ENCODE results near the gene SLIT1. TPM values are rescaled to one million over a fixed set of nuclear protein-coding genes. Genes with fewer than 3 reads are reported as not detected.

SLIT1 gene
- total and polyA plus RNA-seq, 2 of the 8 experiments (the other 6 are each of a cell fraction or from before 2014, with no cell fraction given), result 0.70 to 0.88 TPM

GRCh38 chr10:97207131-97207530 is 21.4 kb upstream of the SLIT1 start:
- Histone ChIP-seq H4K5ac (ENCODE audit: insufficient read length, low read depth, low read length) (no peak overlapping the region), H3K4me3 (ENCODE audit: extremely low read depth in 1 of 4, insufficient read depth in 2 of 4, low read depth in 3 of 4, low read length in 4 of 4) (no peak overlapping the region), H3K56ac (replicated peaks; ENCODE audit: insufficient read length, low read depth, low read length) (no peak overlapping the region), H2BK120ac (replicated peaks; ENCODE audit: low read depth, low read length) (no peak overlapping the region), H2BK5ac (ENCODE audit: low read depth, low read length) (no peak overlapping the region), H4K8ac (ENCODE audit: extremely low read depth, insufficient read depth, low read length) (no peak overlapping the region; the same call in 1 of the 2 replicates), H3K27ac (ENCODE audit: low read depth, low read length) (no peak overlapping the region), H2BK15ac (ENCODE audit: low read length) (no peak overlapping the region), H3K9me3 (ENCODE audit: insufficient read depth in 2 of 2, low read depth in 1 of 2, low read length in 1 of 2) (no peaks in the 10 kb centered on the region), H3K18ac (ENCODE audit: extremely low read depth, low read length) (no peak overlapping the region), H2AFZ (ENCODE audit: low read length) (no peak overlapping the region), H3K14ac (ENCODE audit: insufficient read length) (no peak overlapping the region), H3K9ac (replicated peaks in 1 of 4; ENCODE audit: extremely low read depth in 1 of 4, low read depth in 3 of 4, low read length in 3 of 4) (no peak overlapping the region), H3K27me3 (replicated peaks in 1 of 4; ENCODE audit: control insufficient read depth in 3 of 4, extremely low read depth in 1 of 4, insufficient read depth in 3 of 4, low read length in 3 of 4) (no peaks in the 10 kb centered on the region), H2AK5ac (ENCODE audit: low read depth, low read length) (no peak overlapping the region), H4K20me1 (replicated peaks in 1 of 2; ENCODE audit: control insufficient read depth in 1 of 2, insufficient read depth in 2 of 2, low read length in 2 of 2) (peaks cover 0 to 2% of the 10 kb centered on the region in 2 experiments), H3K4me2 (ENCODE audit: insufficient read depth in 1 of 2, low read depth in 2 of 2, low read length in 2 of 2) (no peak overlapping the region), H4K91ac (replicated peaks; ENCODE audit: insufficient read length, low read length) (no peak overlapping the region), H3K79me1 (ENCODE audit: low read depth, low read length) (no peaks in the 10 kb centered on the region), H3K4ac (replicated peaks; ENCODE audit: insufficient read length, low read depth, low read length) (no peak overlapping the region), H3K23me2 (ENCODE audit: low read depth, low read length) (no peaks in the 10 kb centered on the region), H3K36me3 (ENCODE audit: control insufficient read depth in 2 of 4, insufficient read depth in 4 of 4, low read length in 3 of 4) (no peaks in the 10 kb centered on the region), H3K79me2 (ENCODE audit: control insufficient read depth in 1 of 2, insufficient read depth in 2 of 2, low read length in 2 of 2) (no peaks in the 10 kb centered on the region), H2BK12ac (ENCODE audit: low read depth, low read length) (no peak overlapping the region), H3K4me1 (replicated peaks in 1 of 4; ENCODE audit: control insufficient read depth in 3 of 4, insufficient read depth in 4 of 4, low read length in 3 of 4) (no peaks in the 10 kb centered on the region), H2BK20ac (ENCODE audit: low read length) (no peak overlapping the region), H3K23ac (ENCODE audit: insufficient read length) (no peak overlapping the region)
- DNase-seq (ENCODE audit: low read depth in 1 of 2, low spot score in 2 of 2) (peak in 1 of 2 experiments; percentile 41), FAIRE-seq (no peak)
- WGBS, 2 experiments (ENCODE audit: extremely low coverage in 1 of 2, insufficient coverage in 1 of 2, insufficient read length in 1 of 2, insufficient replicate concordance in 2 of 2, low coverage in 1 of 2, low lambda C conversion rate in 2 of 2, missing lambda C conversion rate in 1 of 2), result 99% methylated on average over 5 of the region's 6 CpGs; no CpG with 5 or more reads in 1 of the 2 experiments
- POLR2A ChIA-PET (ENCODE audit: partially characterized antibody), result interaction anchor here (2.6 kb wide), 1 partner anchor 17 kb away, joined by 8 read pairs; no protein-coding TSS in a partner anchor
- CTCF ChIA-PET (ENCODE audit: partially characterized antibody), result interaction anchor here (0.7 to 44.6 kb wide), 10 partner anchors 10 to 172 kb away, joined by 3 to 1348 read pairs (median 37); partner anchors contain the start of gene SLIT1
- TF ChIP-seq RFX5 (IDR thresholded peaks at IDR 0.05; ENCODE audit: borderline replicate concordance, low read depth, low read length) (no peak), CBX5 (IDR thresholded peaks at IDR 0.05; ENCODE audit: low read depth, low read length) (no peak), USF2 (IDR thresholded peaks at IDR 0.05; ENCODE audit: low read length) (no peak), CEBPB (IDR thresholded peaks at IDR 0.05; ENCODE audit: low read depth, low read length) (no peak), ASH2L (IDR thresholded peaks at IDR 0.05; ENCODE audit: low read length) (no peak), POLR2AphosphoS5 (IDR thresholded peaks at IDR 0.05; ENCODE audit: low read depth, low read length) (no peak), RAD21 (IDR thresholded peaks at IDR 0.05 in 1 of 2, conservative IDR thresholded peaks at IDR 0.05 in 1 of 2; ENCODE audit: low read depth in 2 of 2, low read length in 2 of 2) (no peak), BRCA1 (IDR thresholded peaks at IDR 0.05; ENCODE audit: low read depth, low read length) (no peak), ATF2 (IDR thresholded peaks at IDR 0.05; ENCODE audit: low read length) (no peak), BCL11A (IDR thresholded peaks at IDR 0.05; ENCODE audit: low read depth in 2 of 2, low read length in 2 of 2) (no peak), MAFK (IDR thresholded peaks at IDR 0.05; ENCODE audit: low read depth, low read length) (no peak)

Measured in H1 (cell line).